COLO668 (cell line): ENCODE measurements around the gene ADAMTS19.
"Not testable (repeated sequence)": the region's sequence is repeated elsewhere in the genome, so short reads cannot be mapped to it uniquely, and the experiment has no call there.

Source experiments
- DNase-seq: peaks from one replicate; lab custom pipeline; 2025; ENCODE audit not compliant: unreplicated experiment; lab: John Stamatoyannopoulos, UW

ADAMTS19 gene

GRCh38 chr5:129459777-129460671, at the start of gene ADAMTS19:
Gene ADAMTS19, plus strand, starts transcription at chr5:129460298. Its CDS starts 94 bp downstream, at chr5:129460392.
- peak; percentile 46 for DNase-seq

- DNase-seq = no peak
Measured at GRCh38 chr5:129410488-129410887, 49.6 kb upstream of the ADAMTS19 start.

- DNase-seq = no peak
Measured at GRCh38 chr5:129412721-129413120, 47.4 kb upstream of the ADAMTS19 start.

GRCh38 chr5:129413570-129413969, 46.5 kb upstream of the ADAMTS19 start:
- no peak for DNase-seq

GRCh38 chr5:129419292-129419691, 40.8 kb upstream of the ADAMTS19 start:
- DNase-seq = no peak

- no peak for DNase-seq
Measured at GRCh38 chr5:129425031-129425430, 35.1 kb upstream of the ADAMTS19 start.

GRCh38 chr5:129426071-129426470, 34.0 kb upstream of the ADAMTS19 start:
- no peak for DNase-seq

GRCh38 chr5:129428636-129429035, 31.5 kb upstream of the ADAMTS19 start:
- not testable (repeated sequence) for DNase-seq

- no peak for DNase-seq
Measured at GRCh38 chr5:129431406-129431805, 28.7 kb upstream of the ADAMTS19 start.

- DNase-seq = no peak
Measured at GRCh38 chr5:129438322-129438721, 21.8 kb upstream of the ADAMTS19 start.

GRCh38 chr5:129440424-129440823, 19.7 kb upstream of the ADAMTS19 start:
- no peak for DNase-seq

- DNase-seq = no peak
Measured at GRCh38 chr5:129441096-129441495, 19.0 kb upstream of the ADAMTS19 start.

- DNase-seq = no peak
Measured at GRCh38 chr5:129445379-129445778, 14.7 kb upstream of the ADAMTS19 start.

- DNase-seq = no peak
Measured at GRCh38 chr5:129447968-129448367, 12.1 kb upstream of the ADAMTS19 start.

- no peak for DNase-seq
Measured at GRCh38 chr5:129448654-129449053, 11.4 kb upstream of the ADAMTS19 start.

GRCh38 chr5:129454461-129454860, 5.6 kb upstream of the ADAMTS19 start:
- DNase-seq = no peak

- no peak for DNase-seq
Measured at GRCh38 chr5:129459450-129459776, 685 bp upstream of the ADAMTS19 start.

GRCh38 chr5:129460672-129460935, 506 bp downstream of the ADAMTS19 start:
- no peak for DNase-seq

GRCh38 chr5:129460936-129461710, 1.0 kb downstream of the ADAMTS19 start:
- peak; percentile 49 for DNase-seq

- DNase-seq = no peak
Measured at GRCh38 chr5:129461711-129462332, 1.7 kb downstream of the ADAMTS19 start.

GRCh38 chr5:129465776-129466344, 5.8 kb downstream of the ADAMTS19 start:
- DNase-seq = no peak

- no peak for DNase-seq
Measured at GRCh38 chr5:129474544-129474943, 14.4 kb downstream of the ADAMTS19 start.
